Measurements from ENCODE around the gene PTPRD.

GRCh38 chr9:8391132-8391531 is 2221.7 kb downstream of the PTPRD start:
- TF ChIP-seq MXI1 (IDR thresholded peaks at IDR 0.05; ENCODE audit: low read depth, low read length) (no peak), CTCF (IDR thresholded peaks at IDR 0.05 in 2 of 3, conservative IDR thresholded peaks at IDR 0.05 in 1 of 3; ENCODE audit: insufficient read depth in 2 of 3, low read depth in 1 of 3, low read length in 3 of 3) (no peak), EGR1 (conservative IDR thresholded peaks at IDR 0.05) (no peak), CREB5 (CRISPR knock-in tag; IDR thresholded peaks at IDR 0.05) (no peak), ETV6 (IDR thresholded peaks at IDR 0.05; ENCODE audit: borderline replicate concordance in 1 of 2, low read depth in 2 of 2, low read length in 1 of 2) (no peak), ETV6 (CRISPR knock-in tag; IDR thresholded peaks at IDR 0.05; ENCODE audit: borderline replicate concordance) (no peak), NFRKB (IDR thresholded peaks at IDR 0.05; ENCODE audit: low read depth) (no peak)
